HepG2 (cell line): Measurements from ENCODE around the gene GPBP1.

ENCODE experiments used
- CC2D1A ChIP-seq: sonication (generic); formaldehyde crosslinking; IDR thresholded peaks from 2 replicates; pipeline ENCODE4 v1.8.1; 2023; ENCODE audit warnings: mild to moderate bottlenecking, missing genetic modification reagents
- CEBPB ChIP-seq: IDR thresholded peaks from 2 replicates; pipeline ENCODE4 v1.6.1; 2011; ENCODE audit warnings: low read depth, low read length, improper control_type of control experiment, borderline replicate concordance
- DNMT1 ChIP-seq: sonication (generic); formaldehyde crosslinking; IDR thresholded peaks from 2 replicates; pipeline ENCODE4 v1.5.1; 2020; ENCODE audit warnings: mild to moderate bottlenecking, missing genetic modification reagents
- GATAD1 ChIP-seq: IDR thresholded peaks from 2 replicates; pipeline ENCODE4 v1.6.1; 2016; ENCODE audit warnings: missing genetic modification reagents, missing compliant biosample characterization
- HOXA7 ChIP-seq: sonication (generic); formaldehyde crosslinking; IDR thresholded peaks from 2 replicates; pipeline ENCODE4 v1.8.1; 2022; ENCODE audit warnings: mild to moderate bottlenecking, missing genetic modification reagents, moderate library complexity
- KLF11 ChIP-seq: IDR thresholded peaks from 2 replicates; pipeline ENCODE4 v1.6.1; 2016; ENCODE audit warnings: missing compliant biosample characterization
- NFRKB ChIP-seq: fragments of 450-650 bp; IDR thresholded peaks from 2 replicates; pipeline ENCODE4 v1.6.1; 2017
- NONO ChIP-seq, 2 experiments: fragments of 450-650 bp in 1 of 2; sonication (generic) in 1 of 2; formaldehyde crosslinking in 1 of 2; IDR thresholded peaks in 1 of 2; conservative IDR thresholded peaks in 1 of 2; 2 replicates each; pipeline versions ENCODE4 v1.6.1 to v1.8.0; 2017 to 2022; ENCODE audit warnings: mild to moderate bottlenecking in 1 of 2, missing genetic modification reagents in 1 of 2, moderate library complexity in 1 of 2
- RARA ChIP-seq: IDR thresholded peaks from 2 replicates; pipeline ENCODE4 v1.6.1; 2016; ENCODE audit warnings: missing genetic modification reagents, missing compliant biosample characterization
- ZNF326 ChIP-seq: sonication (generic); formaldehyde crosslinking; IDR thresholded peaks from 2 replicates; pipeline ENCODE4 v1.4.0; 2020; ENCODE audit warnings: missing genetic modification reagents, borderline replicate concordance
- TF ChIP-seq, protein P1 (sequence below): sonication (generic); formaldehyde crosslinking; IDR thresholded peaks from 2 replicates; pipeline ENCODE4 v1.4.0; 2020; ENCODE audit warnings: missing genetic modification reagents
- TF ChIP-seq, protein P2 (sequence below): sonication (generic); formaldehyde crosslinking; IDR thresholded peaks from 2 replicates; pipeline ENCODE4 v1.5.0; 2020; ENCODE audit warnings: mild to moderate bottlenecking, missing genetic modification reagents, moderate library complexity

DNA sequence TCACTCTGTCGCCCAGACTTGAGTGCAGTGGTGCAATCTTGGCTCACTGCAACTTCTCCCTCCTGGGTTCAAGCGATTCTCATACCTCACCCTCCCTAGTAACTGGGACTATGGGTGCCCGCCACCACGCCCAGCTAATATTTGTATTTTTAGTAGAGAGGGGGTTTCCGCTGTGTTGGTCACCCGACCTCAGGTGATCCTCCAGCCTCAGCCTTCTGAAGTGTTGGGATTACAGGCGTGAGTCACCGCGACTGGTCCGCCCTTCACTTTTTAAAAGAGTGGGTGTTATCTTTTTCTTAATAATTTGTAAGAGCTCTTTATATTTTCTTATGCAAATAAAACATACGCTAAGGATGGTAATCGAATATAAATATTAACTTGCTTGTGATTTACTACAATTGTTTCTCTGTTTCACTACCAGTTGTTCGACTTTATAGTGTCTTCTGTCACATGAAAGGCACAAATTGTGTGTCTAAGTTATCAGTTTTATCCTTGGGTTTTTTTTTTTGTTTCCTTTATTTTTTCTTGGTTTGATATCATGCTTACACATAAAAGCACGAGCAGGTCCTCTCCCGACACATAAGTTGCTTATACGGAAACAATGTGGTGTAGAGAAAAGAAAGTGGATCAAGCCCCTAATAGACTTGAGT, 1.9 kb upstream of the GPBP1 start:
- TF ChIP-seq RARA, result no peak
- TF ChIP-seq DNMT1 (CRISPR knock-in tag), result no peak
- no peak for TF ChIP-seq KLF11 (CRISPR knock-in tag)
- TF ChIP-seq ZNF326, result no peak
- TF ChIP-seq HOXA7 (CRISPR knock-in tag), result no peak
- no peak for TF ChIP-seq CC2D1A
- TF ChIP-seq, protein P1, sequence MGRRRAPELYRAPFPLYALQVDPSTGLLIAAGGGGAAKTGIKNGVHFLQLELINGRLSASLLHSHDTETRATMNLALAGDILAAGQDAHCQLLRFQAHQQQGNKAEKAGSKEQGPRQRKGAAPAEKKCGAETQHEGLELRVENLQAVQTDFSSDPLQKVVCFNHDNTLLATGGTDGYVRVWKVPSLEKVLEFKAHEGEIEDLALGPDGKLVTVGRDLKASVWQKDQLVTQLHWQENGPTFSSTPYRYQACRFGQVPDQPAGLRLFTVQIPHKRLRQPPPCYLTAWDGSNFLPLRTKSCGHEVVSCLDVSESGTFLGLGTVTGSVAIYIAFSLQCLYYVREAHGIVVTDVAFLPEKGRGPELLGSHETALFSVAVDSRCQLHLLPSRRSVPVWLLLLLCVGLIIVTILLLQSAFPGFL, result no peak
- TF ChIP-seq CEBPB, result no peak
- TF ChIP-seq NFRKB, result no peak
- no peak for TF ChIP-seq NONO (IDR thresholded peaks at IDR 0.05)
- TF ChIP-seq NONO (CRISPR knock-in tag; conservative IDR thresholded peaks at IDR 0.05), result no peak
- TF ChIP-seq GATAD1, result no peak
- TF ChIP-seq, protein P2, sequence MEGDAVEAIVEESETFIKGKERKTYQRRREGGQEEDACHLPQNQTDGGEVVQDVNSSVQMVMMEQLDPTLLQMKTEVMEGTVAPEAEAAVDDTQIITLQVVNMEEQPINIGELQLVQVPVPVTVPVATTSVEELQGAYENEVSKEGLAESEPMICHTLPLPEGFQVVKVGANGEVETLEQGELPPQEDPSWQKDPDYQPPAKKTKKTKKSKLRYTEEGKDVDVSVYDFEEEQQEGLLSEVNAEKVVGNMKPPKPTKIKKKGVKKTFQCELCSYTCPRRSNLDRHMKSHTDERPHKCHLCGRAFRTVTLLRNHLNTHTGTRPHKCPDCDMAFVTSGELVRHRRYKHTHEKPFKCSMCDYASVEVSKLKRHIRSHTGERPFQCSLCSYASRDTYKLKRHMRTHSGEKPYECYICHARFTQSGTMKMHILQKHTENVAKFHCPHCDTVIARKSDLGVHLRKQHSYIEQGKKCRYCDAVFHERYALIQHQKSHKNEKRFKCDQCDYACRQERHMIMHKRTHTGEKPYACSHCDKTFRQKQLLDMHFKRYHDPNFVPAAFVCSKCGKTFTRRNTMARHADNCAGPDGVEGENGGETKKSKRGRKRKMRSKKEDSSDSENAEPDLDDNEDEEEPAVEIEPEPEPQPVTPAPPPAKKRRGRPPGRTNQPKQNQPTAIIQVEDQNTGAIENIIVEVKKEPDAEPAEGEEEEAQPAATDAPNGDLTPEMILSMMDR (CRISPR knock-in tag), result no peak
